ENCODE measurements around the gene PRKCZ. TPM values are rescaled to one million over a fixed set of nuclear protein-coding genes. Genes with fewer than 3 reads are reported as not detected.

The PRKCZ gene
- total and polyA plus RNA-seq, 9 of the 15 experiments (the other 6 are each of a cell fraction or from before 2014, with no cell fraction given): 0.07 to 3.1 (median 1.3) TPM

GRCh38 chr1:2189459-2190425, 139.5 kb downstream of the PRKCZ start (continued):
- TF ChIP-seq PHF8 (IDR thresholded peaks at IDR 0.05; ENCODE audit: borderline replicate concordance, low read length) (peak; percentile 59; the same call in 1 of the 2 replicates), ZNF764 (CRISPR knock-in tag; IDR thresholded peaks at IDR 0.05; ENCODE audit: low read depth) (no peak), NR1H2 (CRISPR knock-in tag; IDR thresholded peaks at IDR 0.05) (no peak), MED1 (CRISPR knock-in tag; IDR thresholded peaks at IDR 0.05; ENCODE audit: borderline replicate concordance) (no peak), TCF7 (IDR thresholded peaks at IDR 0.05; ENCODE audit: borderline replicate concordance) (no peak; the same call in 1 of the 2 replicates), TAL1 (IDR thresholded peaks at IDR 0.05) (no peak), POU5F1 (IDR thresholded peaks at IDR 0.05; ENCODE audit: borderline replicate concordance, low read depth, low read length, partially characterized antibody) (no peak), ZNF318 (IDR thresholded peaks at IDR 0.05; ENCODE audit: borderline replicate concordance in 1 of 2, low read depth in 1 of 2) (peak in 1 of 2 experiments; percentile 92; a peak in 2 of 4 replicates), NKRF (IDR thresholded peaks at IDR 0.05; ENCODE audit: borderline replicate concordance) (peak; percentile 95), SMARCC2 (IDR thresholded peaks at IDR 0.05; ENCODE audit: low read depth) (no peak), TFE3 (CRISPR knock-in tag; IDR thresholded peaks at IDR 0.05) (no peak), ERF (CRISPR knock-in tag; IDR thresholded peaks at IDR 0.05) (no peak), NRF1 (conservative IDR thresholded peaks at IDR 0.05 in 1 of 2, IDR thresholded peaks at IDR 0.05 in 1 of 2) (peak; percentile 98), ZBTB7A (IDR thresholded peaks at IDR 0.05; ENCODE audit: borderline replicate concordance, control insufficient read depth, low read depth, low read length) (no peak)
